A673 (cell line): ENCODE results near the gene HSP90AB1. TPM values are rescaled to one million over a fixed set of nuclear protein-coding genes. Genes with fewer than 3 reads are reported as not detected.

Experiments used
- BruUV-seq: library from RNA; stranded (reverse); fragments of 400-500 nt; replicated peaks from 2 replicates; lab custom pipeline; 2021; lab: Mats Ljungman, UMichigan
- CTCF ChIA-PET: fragments of 300-600 bp; sonication (Branson Sonifier 250); formaldehyde crosslinking; loops from one replicate; lab custom pipeline; 2022; ENCODE audit warnings: antibody characterized with exemption; lab: Charles Lee
- POLR2A ChIA-PET: fragments of 300-600 bp; sonication (Branson Sonifier 250); formaldehyde crosslinking; loops from one replicate; lab custom pipeline; 2022; ENCODE audit warnings: antibody characterized with exemption; ENCODE audit not compliant: low non-redundant PET; lab: Charles Lee
- DNase-seq: peaks from one replicate; pipeline ENCODE4 v3.0.0-alpha.2; 2015; ENCODE audit warnings: low spot score
- H3K27ac ChIP-seq: fragments of 200-600 bp; sonication (generic); 2 replicates; pipeline ENCODE4 v1.5.1; 2016; ENCODE audit warnings: mixed run types, low read depth, mild to moderate bottlenecking, mixed read lengths, antibody characterized with exemption, low read length; ENCODE audit not compliant: poor library complexity, severe bottlenecking
- H3K27me3 ChIP-seq: fragments of 200-600 bp; sonication (generic); replicated peaks from 2 replicates; pipeline ENCODE4 v1.6.1; 2017; ENCODE audit warnings: mixed run types, low read depth, mild to moderate bottlenecking, mixed read lengths, antibody characterized with exemption, low read length; ENCODE audit not compliant: insufficient read depth, poor library complexity
- H3K36me3 ChIP-seq: fragments of 200-600 bp; sonication (generic); 2 replicates; pipeline ENCODE4 v1.6.1; 2016; ENCODE audit warnings: mixed run types, mild to moderate bottlenecking, mixed read lengths, antibody characterized with exemption, low read length; ENCODE audit not compliant: insufficient read depth, poor library complexity, severe bottlenecking
- H3K4me1 ChIP-seq: fragments of 200-600 bp; sonication (generic); 2 replicates; pipeline ENCODE4 v1.6.1; 2017; ENCODE audit warnings: mixed run types, mild to moderate bottlenecking, mixed read lengths, antibody characterized with exemption, low read length; ENCODE audit not compliant: insufficient read depth, poor library complexity, severe bottlenecking
- H3K4me3 ChIP-seq: fragments of 200-600 bp; sonication (generic); 2 replicates; pipeline ENCODE4 v1.5.1; 2016; ENCODE audit warnings: low read depth, mixed run types, mild to moderate bottlenecking, mixed read lengths, low read length; ENCODE audit not compliant: poor library complexity, severe bottlenecking
- H3K9me3 ChIP-seq: fragments of 200-600 bp; sonication (generic); 2 replicates; pipeline ENCODE4 v1.6.1; 2016; ENCODE audit warnings: mixed run types, low read depth, mild to moderate bottlenecking, mixed read lengths, antibody characterized with exemption, low read length; ENCODE audit not compliant: poor library complexity, severe bottlenecking
- CTCF ChIP-seq: fragments of 300-800, 200-600 bp; sonication (generic); conservative IDR thresholded peaks from 2 replicates; pipeline ENCODE4 v1.5.1; 2017; ENCODE audit warnings: low read depth, mild to moderate bottlenecking, antibody characterized with exemption, low read length, moderate library complexity, mixed read lengths
- EZH2 ChIP-seq: fragments of 200-600 bp; sonication (generic); IDR thresholded peaks from 2 replicates; pipeline ENCODE4 v1.6.1; 2017; ENCODE audit warnings: borderline replicate concordance, low read depth, mild to moderate bottlenecking, mixed read lengths, antibody characterized with exemption, low read length; ENCODE audit not compliant: poor library complexity, severe bottlenecking
- intact Hi-C: fragments of 100-400 bp; cut with micrococcal nuclease; formaldehyde crosslinking; loops from one replicate; pipeline ENCODE4 v1.10.0; 2022; ENCODE audit not compliant: unreplicated experiment
- total RNA-seq: library from RNA; stranded (reverse); gene quantifications from 2 replicates; pipeline ENCODE4 v1.2.3, GENCODE V29; 2021

Gene HSP90AB1
- total RNA-seq, 1 experiment from 2014 or later: 1,581 TPM

- Histone ChIP-seq H3K27ac (no peak overlapping the region), H3K27me3 (no peaks in the 10 kb centered on the region), H3K36me3 (peaks cover 38% of the 10 kb centered on the region), H3K4me3 (no peak overlapping the region), H3K4me1 (peaks cover 20% of the 10 kb centered on the region), H3K9me3 (no peaks in the 10 kb centered on the region)
- intact Hi-C loops: no loop called here
- ChIA-PET CTCF (no interaction called here), POLR2A (no interaction called here)
- BruUV-seq: no TSS peak
- DNase-seq: no peak
- TF ChIP-seq CTCF (no peak), EZH2 (no peak)
These were observed 18.5 kb upstream of the HSP90AB1 start for GRCh38 chr6:44228433-44228832.

GRCh38 chr6:44228836-44229235, 18.1 kb upstream of the HSP90AB1 start:
- peaks cover 20% of the 10 kb centered on the region for H3K4me1 ChIP-seq

GRCh38 chr6:44229376-44230033, 17.4 kb upstream of the HSP90AB1 start:
- Histone ChIP-seq H3K9me3 (no peaks in the 10 kb centered on the region), H3K4me3 (no peak overlapping the region), H3K36me3 (peaks cover 38% of the 10 kb centered on the region), H3K27me3 (no peaks in the 10 kb centered on the region), H3K4me1 (peaks cover 17% of the 10 kb centered on the region), H3K27ac (no peak overlapping the region)
- ChIA-PET CTCF (no interaction called here), POLR2A (no interaction called here)
- intact Hi-C loops: no loop called here
- TF ChIP-seq CTCF: no peak
- TF ChIP-seq EZH2: no peak
- no TSS peak for BruUV-seq
- DNase-seq: no peak

More at GRCh38 chr6:44228836-44229235, 18.1 kb upstream of the HSP90AB1 start:
- no peak for DNase-seq
- ChIA-PET POLR2A (no interaction called here), CTCF (no interaction called here)
- BruUV-seq: no TSS peak
- intact Hi-C loops: no loop called here
- no peak for TF ChIP-seq CTCF
- no peak for TF ChIP-seq EZH2
- no peak overlapping the region for H3K27ac ChIP-seq
- H3K9me3 ChIP-seq: no peaks in the 10 kb centered on the region
- H3K4me3 ChIP-seq: no peak overlapping the region
- no peaks in the 10 kb centered on the region for H3K27me3 ChIP-seq
- H3K36me3 ChIP-seq: peaks cover 38% of the 10 kb centered on the region
